Liver (tissue), 3 donors: Measurements from ENCODE around the gene CHN1.

Experiments
- GABPA ChIP-seq, 2 donors: IDR thresholded peaks in 1 of 2; conservative IDR thresholded peaks in 1 of 2; 2 replicates each; pipeline ENCODE4 v1.6.1; 2016; ENCODE audit warnings: antibody characterized with exemption in 2 of 2, mild to moderate bottlenecking in 1 of 2, moderate library complexity in 1 of 2
- JUND ChIP-seq, 2 donors: IDR thresholded peaks; 2 replicates each; pipeline ENCODE4 v1.6.1; 2016; ENCODE audit warnings: antibody characterized with exemption in 2 of 2
- RAD21 ChIP-seq, 2 donors: IDR thresholded peaks; 2 replicates each; pipeline ENCODE4 v1.6.1; 2016; ENCODE audit warnings: antibody characterized with exemption in 2 of 2, mild to moderate bottlenecking in 2 of 2
- SP1 ChIP-seq: IDR thresholded peaks from 2 replicates; pipeline ENCODE4 v1.6.1; 2018; ENCODE audit warnings: antibody characterized with exemption, mild to moderate bottlenecking
- TAF1 ChIP-seq: conservative IDR thresholded peaks from 2 replicates; pipeline ENCODE4 v1.6.1; 2016; ENCODE audit warnings: antibody characterized with exemption, mild to moderate bottlenecking
- YY1 ChIP-seq: IDR thresholded peaks from 2 replicates; pipeline ENCODE4 v1.6.1; 2016; ENCODE audit warnings: antibody characterized with exemption, mild to moderate bottlenecking
- TF ChIP-seq, protein P1 (sequence below): fragments of 150-350 bp; IDR thresholded peaks from 2 replicates; pipeline ENCODE4 v1.5.1; 2017; ENCODE audit warnings: improper control_type of control experiment, low read depth, low read length; ENCODE audit not compliant: missing input control
- TF ChIP-seq, protein P2 (sequence below): IDR thresholded peaks from 2 replicates; pipeline ENCODE4 v1.6.1; 2016; ENCODE audit warnings: antibody characterized with exemption, mild to moderate bottlenecking
- TF ChIP-seq, protein P3 (sequence below): IDR thresholded peaks from 2 replicates; pipeline ENCODE4 v1.6.1; 2016; ENCODE audit warnings: antibody characterized with exemption
- donor health status: healthy.
- donor health status: healthy.

DNA sequence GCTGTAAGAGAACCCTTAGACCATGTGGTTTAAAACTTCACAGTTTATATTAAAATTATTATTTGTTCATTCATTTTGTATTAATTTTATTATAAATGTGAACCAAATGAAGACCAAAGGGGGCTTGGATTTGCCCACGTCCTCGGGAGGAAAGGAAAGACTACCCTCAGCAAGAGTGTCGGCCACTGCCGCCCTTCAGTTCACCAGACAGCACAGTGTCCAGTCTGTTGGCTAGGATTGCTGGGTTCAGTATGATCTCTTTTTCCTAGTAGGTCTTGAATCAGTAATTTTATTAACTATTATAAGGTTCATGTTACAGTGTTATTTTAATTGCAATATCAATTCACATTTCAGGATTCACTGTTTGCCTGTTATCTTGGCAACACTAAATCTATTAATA, 162.7 kb downstream of the CHN1 start:
- TF ChIP-seq GABPA (IDR thresholded peaks at IDR 0.05 in 1 of 2, conservative IDR thresholded peaks at IDR 0.05 in 1 of 2), result no peak
- TF ChIP-seq YY1, result no peak
- TF ChIP-seq, protein P1, sequence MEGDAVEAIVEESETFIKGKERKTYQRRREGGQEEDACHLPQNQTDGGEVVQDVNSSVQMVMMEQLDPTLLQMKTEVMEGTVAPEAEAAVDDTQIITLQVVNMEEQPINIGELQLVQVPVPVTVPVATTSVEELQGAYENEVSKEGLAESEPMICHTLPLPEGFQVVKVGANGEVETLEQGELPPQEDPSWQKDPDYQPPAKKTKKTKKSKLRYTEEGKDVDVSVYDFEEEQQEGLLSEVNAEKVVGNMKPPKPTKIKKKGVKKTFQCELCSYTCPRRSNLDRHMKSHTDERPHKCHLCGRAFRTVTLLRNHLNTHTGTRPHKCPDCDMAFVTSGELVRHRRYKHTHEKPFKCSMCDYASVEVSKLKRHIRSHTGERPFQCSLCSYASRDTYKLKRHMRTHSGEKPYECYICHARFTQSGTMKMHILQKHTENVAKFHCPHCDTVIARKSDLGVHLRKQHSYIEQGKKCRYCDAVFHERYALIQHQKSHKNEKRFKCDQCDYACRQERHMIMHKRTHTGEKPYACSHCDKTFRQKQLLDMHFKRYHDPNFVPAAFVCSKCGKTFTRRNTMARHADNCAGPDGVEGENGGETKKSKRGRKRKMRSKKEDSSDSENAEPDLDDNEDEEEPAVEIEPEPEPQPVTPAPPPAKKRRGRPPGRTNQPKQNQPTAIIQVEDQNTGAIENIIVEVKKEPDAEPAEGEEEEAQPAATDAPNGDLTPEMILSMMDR, result no peak
- TF ChIP-seq TAF1, result no peak
- TF ChIP-seq, protein P2, sequence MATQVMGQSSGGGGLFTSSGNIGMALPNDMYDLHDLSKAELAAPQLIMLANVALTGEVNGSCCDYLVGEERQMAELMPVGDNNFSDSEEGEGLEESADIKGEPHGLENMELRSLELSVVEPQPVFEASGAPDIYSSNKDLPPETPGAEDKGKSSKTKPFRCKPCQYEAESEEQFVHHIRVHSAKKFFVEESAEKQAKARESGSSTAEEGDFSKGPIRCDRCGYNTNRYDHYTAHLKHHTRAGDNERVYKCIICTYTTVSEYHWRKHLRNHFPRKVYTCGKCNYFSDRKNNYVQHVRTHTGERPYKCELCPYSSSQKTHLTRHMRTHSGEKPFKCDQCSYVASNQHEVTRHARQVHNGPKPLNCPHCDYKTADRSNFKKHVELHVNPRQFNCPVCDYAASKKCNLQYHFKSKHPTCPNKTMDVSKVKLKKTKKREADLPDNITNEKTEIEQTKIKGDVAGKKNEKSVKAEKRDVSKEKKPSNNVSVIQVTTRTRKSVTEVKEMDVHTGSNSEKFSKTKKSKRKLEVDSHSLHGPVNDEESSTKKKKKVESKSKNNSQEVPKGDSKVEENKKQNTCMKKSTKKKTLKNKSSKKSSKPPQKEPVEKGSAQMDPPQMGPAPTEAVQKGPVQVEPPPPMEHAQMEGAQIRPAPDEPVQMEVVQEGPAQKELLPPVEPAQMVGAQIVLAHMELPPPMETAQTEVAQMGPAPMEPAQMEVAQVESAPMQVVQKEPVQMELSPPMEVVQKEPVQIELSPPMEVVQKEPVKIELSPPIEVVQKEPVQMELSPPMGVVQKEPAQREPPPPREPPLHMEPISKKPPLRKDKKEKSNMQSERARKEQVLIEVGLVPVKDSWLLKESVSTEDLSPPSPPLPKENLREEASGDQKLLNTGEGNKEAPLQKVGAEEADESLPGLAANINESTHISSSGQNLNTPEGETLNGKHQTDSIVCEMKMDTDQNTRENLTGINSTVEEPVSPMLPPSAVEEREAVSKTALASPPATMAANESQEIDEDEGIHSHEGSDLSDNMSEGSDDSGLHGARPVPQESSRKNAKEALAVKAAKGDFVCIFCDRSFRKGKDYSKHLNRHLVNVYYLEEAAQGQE, result no peak
- TF ChIP-seq, protein P3, sequence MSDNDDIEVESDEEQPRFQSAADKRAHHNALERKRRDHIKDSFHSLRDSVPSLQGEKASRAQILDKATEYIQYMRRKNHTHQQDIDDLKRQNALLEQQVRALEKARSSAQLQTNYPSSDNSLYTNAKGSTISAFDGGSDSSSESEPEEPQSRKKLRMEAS, result no peak
- TF ChIP-seq JUND (IDR thresholded peaks at IDR 0.05), result no peak
- no peak for TF ChIP-seq RAD21 (IDR thresholded peaks at IDR 0.05)
- no peak for TF ChIP-seq SP1
